GM19043 (cell line): ENCODE data around the gene MYMK.

Source experiments
- ATAC-seq: cut with Tn5 transposase; IDR thresholded peaks from one replicate; pipeline ENCODE4 v1.9.1; 2021; ENCODE audit warnings: low read depth; ENCODE audit not compliant: unreplicated experiment

MYMK gene

DNA sequence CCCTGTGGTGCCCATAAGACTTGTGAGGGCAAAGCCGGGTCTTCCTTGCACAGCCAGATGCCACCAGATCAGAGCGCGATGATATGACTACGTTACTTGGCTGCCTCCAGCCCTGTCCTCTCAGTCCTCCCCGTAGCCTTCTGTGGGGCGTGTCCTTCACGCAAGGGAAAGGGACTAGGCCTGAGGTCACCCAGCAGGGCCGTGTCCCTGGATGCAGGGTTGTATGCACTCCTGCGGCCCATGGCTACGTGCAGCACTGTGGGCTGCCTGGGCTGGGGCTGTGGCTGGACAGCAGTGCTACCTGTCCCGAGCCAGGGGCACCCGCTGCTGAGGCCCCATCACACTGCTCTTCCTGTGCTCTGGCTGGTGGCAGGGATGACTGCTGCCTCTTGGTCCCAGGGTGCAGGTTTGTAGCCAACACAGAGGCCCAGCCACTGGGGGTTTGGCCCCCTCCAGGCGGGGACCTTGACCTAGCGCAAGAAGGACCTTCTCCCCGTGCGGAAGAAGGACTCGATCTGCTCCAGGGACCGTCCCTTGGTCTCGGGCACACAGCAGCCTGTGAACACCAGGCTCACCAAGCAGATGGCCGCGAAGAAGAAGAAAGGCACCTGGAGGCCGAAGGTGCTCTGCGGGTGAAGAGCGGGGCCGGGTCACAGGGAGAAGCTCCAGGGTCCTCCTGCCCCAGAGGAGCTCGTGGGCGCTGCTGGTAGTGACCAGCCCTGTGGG, 53.0 kb downstream of the MYMK start:
- ATAC-seq, result no peak

DNA sequence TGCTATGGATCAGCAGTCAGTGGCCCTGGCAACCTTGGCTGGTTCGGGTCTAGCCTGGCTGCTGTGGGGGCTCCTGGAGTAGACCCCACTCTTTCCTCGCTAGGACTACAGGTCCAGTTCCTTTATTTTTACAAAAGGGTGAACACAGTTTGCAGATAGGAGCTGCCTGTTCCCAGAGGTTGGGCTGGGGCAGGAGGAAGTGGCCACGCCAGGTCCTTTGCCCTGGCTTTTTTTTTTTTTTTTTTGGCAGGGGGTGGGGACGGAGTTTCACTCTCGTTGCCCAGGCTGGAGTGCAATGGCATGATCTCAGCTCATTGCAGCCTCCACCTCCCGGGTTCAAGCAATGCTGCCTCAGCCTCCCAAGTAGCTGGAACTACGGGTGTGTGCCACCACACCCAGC, 53.8 kb downstream of the MYMK start:
- ATAC-seq, result no peak

DNA sequence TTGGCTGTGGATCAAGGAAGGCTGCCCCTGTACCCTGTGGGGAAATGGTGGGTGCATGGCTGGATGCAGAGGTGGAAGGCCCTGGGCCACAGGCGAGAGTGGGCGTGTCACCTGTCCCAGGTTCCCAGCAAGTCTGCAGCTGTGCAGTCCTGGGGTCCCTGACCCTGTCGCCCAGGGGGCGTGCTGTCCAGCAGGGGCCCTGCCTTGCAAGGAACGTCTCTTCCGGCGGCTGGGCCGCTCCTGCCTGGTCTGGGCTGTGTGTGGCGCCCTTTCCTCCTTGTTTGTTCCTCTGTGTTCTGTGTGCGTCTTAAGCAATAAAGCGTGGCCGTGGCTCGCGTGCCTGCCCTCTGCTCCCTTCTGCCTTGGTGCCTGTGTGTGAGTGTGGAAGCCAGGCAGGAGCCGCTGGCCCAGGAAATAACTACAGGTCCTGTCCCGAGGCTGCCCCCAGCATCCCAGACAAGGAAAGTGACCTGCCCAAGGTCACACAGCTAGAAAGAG, 54.3 kb downstream of the MYMK start:
- no peak for ATAC-seq

DNA sequence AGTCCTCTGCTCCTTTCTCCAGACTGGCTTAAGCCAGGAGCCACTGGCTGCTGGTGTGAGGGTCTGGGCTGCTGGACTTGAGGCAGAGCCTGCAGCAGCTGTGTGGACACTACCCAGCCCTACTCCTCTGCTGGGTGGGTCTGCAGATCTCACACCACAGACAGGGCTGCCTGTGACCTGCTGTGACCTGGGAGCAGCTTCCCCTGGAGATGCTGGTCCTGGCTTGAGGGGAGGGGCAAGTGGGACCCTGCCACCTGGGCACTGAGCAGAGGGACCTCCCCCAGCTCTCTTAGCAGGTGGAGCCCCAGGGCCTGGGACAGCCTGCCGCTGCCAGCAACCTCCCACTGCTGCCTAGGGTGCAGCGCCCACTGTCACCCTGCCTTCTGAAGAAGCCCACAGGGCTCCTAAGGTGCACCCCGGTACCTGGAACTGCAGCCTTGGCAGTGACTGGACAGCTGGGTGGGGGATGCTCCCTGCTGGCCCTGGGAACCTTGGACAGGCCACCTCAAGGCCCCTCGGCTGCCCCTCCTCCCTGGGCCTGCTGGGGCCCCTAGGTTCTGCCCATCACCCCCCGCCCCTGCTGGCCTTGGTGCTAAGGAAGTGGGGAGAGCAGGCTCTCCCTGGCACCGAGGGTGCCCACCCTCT, 55.9 kb downstream of the MYMK start:
- no peak for ATAC-seq

DNA sequence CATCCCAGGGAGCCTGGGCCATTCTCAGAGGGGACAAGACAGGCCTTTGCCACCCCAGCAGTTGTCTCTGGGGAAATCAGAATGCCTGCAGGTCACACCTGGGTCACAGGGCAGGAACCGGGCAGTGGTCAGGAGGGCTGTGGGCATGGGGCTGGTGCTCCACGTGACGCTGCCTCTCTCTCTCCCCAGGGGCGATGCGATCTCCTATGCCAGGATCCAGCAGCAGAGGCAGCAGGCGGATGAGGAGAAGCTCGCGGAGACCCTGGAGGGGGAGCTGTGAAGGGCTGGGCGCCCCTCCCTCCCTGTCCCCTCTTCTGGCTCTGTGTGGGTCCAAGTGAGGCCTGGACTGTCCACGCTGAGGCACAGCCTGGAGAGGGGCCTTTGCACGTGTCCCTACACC, 56.4 kb downstream of the MYMK start:
- ATAC-seq, result no peak

DNA sequence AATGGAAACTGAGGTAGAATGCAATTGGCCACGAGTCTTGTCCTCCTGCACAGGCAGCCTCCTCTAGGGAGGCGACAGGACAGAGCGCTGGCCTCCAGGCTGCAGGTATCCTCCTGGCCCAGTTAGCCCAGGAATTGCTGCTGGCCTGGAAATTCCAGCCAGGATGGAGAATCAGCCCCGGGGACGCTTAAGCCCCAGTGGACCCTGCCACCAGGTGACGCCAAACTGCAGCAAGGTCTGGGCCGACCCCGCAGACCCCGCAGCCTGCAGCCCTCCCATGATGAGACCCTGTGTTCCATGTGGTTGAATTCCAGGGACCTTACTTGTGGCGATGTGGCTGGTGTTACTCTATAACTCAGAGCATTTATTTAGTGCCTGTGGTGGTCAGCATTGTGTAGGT, 57.7 kb downstream of the MYMK start:
- no peak for ATAC-seq

DNA sequence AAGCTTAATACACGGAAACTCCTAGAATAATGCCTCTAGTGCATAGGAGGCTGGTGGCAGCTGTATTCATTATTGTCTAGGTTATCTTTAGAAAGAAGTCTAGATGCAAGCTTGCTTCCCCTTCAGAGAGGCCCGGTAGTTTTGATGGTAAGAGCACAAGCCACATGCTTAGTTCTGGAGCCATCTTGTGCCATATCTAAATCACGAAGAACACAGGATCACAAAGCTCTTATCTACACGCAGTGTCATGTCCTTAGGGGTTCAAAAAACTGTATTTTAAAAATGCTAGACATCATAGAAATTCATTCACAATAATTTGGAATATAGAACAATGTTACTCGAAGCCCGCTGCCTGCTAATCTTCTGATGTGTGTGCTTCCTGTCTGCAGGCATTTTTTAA, 58.8 kb downstream of the MYMK start:
- no peak for ATAC-seq

DNA sequence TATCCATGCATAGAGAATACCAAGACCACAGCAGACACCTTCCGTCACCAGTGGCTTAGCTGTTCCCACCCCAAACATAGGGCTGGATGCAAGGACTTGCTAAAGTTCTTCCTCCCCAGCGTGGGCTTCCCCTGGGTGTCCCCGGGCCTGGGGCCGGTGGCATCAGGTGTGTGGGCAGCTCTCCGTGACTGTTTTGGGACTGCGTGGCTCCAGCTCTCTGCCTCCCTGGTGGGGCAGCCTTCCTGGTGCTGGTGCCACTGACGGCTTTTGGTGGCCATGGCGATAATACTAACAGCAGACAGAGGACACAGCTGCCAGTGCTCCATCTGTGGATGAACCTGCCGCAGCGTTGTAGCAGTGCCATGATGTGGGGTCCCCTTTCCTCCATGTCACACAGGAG, 60.1 kb downstream of the MYMK start:
- ATAC-seq, result no peak
